A549 (cell line): Measurements from ENCODE around the gene RAD50. TPM values are rescaled to one million over a fixed set of nuclear protein-coding genes. Genes with fewer than 3 reads are reported as not detected.

Experiments
- ATAC-seq, 2 experiments: fragments of 200-7000 bp in 1 of 2; fragments of >200 bp in 1 of 2; cut with Nextera tagmentation in 1 of 2; cut with Tn5 transposase in 1 of 2; 3 replicates each; pipeline versions ENCODE4 v1.8.0 to v1.9.1; 2018 to 2020; ENCODE audit warnings: mild to moderate bottlenecking in 1 of 2, moderate library complexity in 1 of 2
- CTCF ChIA-PET: fragments of 300-600 bp; sonication (Branson Sonifier 250); formaldehyde crosslinking; extraction: SDS; loops from one replicate; lab custom pipeline; 2021; ENCODE audit warnings: antibody characterized with exemption, inconsistent platforms; lab: Yijun Ruan, JAX
- POLR2A ChIA-PET: fragments of 350-600 bp; formaldehyde crosslinking; extraction: SDS; loops from one replicate; lab custom pipeline; 2021; ENCODE audit warnings: antibody characterized with exemption, inconsistent platforms; lab: Yijun Ruan, JAX
- DNase-seq, 2 experiments: peaks; one replicate each; pipeline versions ENCODE4 v3.0.0 to v3.0.0-alpha.2; 2011 to 2016; ENCODE audit warnings: low read depth in 1 of 2, low spot score in 1 of 2
- FAIRE-seq: peaks from 2 replicates; lab custom pipeline; 2011; peaks lifted over from hg19 to GRCh38; lab: Jason Lieb, UNC
- H3K27ac ChIP-seq, 2 experiments: fragments of >200 bp; sonication (Bioruptor Twin); formaldehyde crosslinking; 3 replicates each; pipeline ENCODE4 v1.5.1; 2016 to 2017
- H3K4me1 ChIP-seq: fragments of >200 bp; sonication (Bioruptor Twin); formaldehyde crosslinking; 3 replicates; pipeline ENCODE4 v1.6.1; 2016
- H3K4me2 ChIP-seq: fragments of >200 bp; sonication (Bioruptor Twin); formaldehyde crosslinking; 3 replicates; pipeline ENCODE4 v1.6.1; 2016
- H3K4me3 ChIP-seq: fragments of >200 bp; sonication (Bioruptor Twin); formaldehyde crosslinking; 3 replicates; pipeline ENCODE4 v1.5.1; 2016
- H3K9me3 ChIP-seq: fragments of >200 bp; sonication (Bioruptor Twin); formaldehyde crosslinking; 3 replicates; pipeline ENCODE4 v1.6.1; 2016
- EHMT2 ChIP-seq: fragments of 200-600 bp; sonication (generic); IDR thresholded peaks from 2 replicates; pipeline ENCODE4 v1.6.1; 2016; ENCODE audit warnings: antibody characterized with exemption, low read depth, mild to moderate bottlenecking, moderate library complexity
- EP300 ChIP-seq, 2 experiments: fragments of >200 bp; sonication (Bioruptor Twin); formaldehyde crosslinking; IDR thresholded peaks; 2 replicates in 1 of 2; 3 replicates in 1 of 2; pipeline ENCODE4 v1.6.1; 2016 to 2017
- GATA3 ChIP-seq: IDR thresholded peaks from 2 replicates; pipeline ENCODE4 v1.6.1; 2012; ENCODE audit warnings: borderline replicate concordance
- HOXB5 ChIP-seq: fragments of 250-450 bp; sonication (Bioruptor Pico); IDR thresholded peaks from 2 replicates; pipeline ENCODE4 v1.5.0; 2020; ENCODE audit warnings: mild to moderate bottlenecking, moderate library complexity
- JUN ChIP-seq, 2 experiments: fragments of >200 bp; sonication (Bioruptor Twin); formaldehyde crosslinking; IDR thresholded peaks; 2 replicates in 1 of 2; 3 replicates in 1 of 2; pipeline ENCODE4 v1.6.1; 2016 to 2017
- JUNB ChIP-seq: fragments of >200 bp; sonication (Bioruptor Twin); formaldehyde crosslinking; IDR thresholded peaks from 2 replicates; pipeline ENCODE4 v1.6.1; 2016
- KDM5A ChIP-seq: fragments of 200-600 bp; sonication (generic); IDR thresholded peaks from 2 replicates; pipeline ENCODE4 v1.6.1; 2016; ENCODE audit warnings: antibody characterized with exemption, mild to moderate bottlenecking
- MAFK ChIP-seq: fragments of 450-650 bp; IDR thresholded peaks from 2 replicates; pipeline ENCODE4 v1.6.1; 2014; ENCODE audit not compliant: partially characterized antibody
- POLR2A ChIP-seq: IDR thresholded peaks from 2 replicates; pipeline ENCODE4 v1.6.1; 2012; ENCODE audit warnings: mild to moderate bottlenecking, low read length
- RFX5 ChIP-seq: fragments of 450-650 bp; IDR thresholded peaks from 2 replicates; pipeline ENCODE4 v1.7.1; 2014; ENCODE audit warnings: antibody characterized with exemption, mild to moderate bottlenecking, moderate library complexity
- SREBF2 ChIP-seq: fragments of 450-650 bp; IDR thresholded peaks from 2 replicates; pipeline ENCODE4 v1.6.1; 2014; ENCODE audit warnings: mild to moderate bottlenecking, moderate library complexity
- ZSCAN20 ChIP-seq: fragments of 250-450 bp; sonication (Bioruptor Pico); IDR thresholded peaks from 2 replicates; pipeline ENCODE4 v1.8.0; 2022; ENCODE audit warnings: mild to moderate bottlenecking, moderate library complexity
- WGBS: methylation state at CpG from one replicate; pipeline ENCODE4 v1.1.6; 2017; ENCODE audit errors: missing lambda C conversion rate; 5-methylcytosine and 5-hydroxymethylcytosine counted together
- polyA plus RNA-seq, 4 experiments: library from polyadenylated mRNA; depleted of rRNA in 3 of 4; stranded (reverse); fragments of >200 nt; fragmentation: RNase III in 1 of 4; extraction: RNeasy Plus Mini Kit Qiagen cat#74134 plus additional on column Dnase treatment in 1 of 4; gene quantifications; 2 replicates in 3 of 4; 3 replicates in 1 of 4; pipeline ENCODE4 v1.2.3, GENCODE V29; 2011 to 2017
- TF ChIP-seq, protein P1 (sequence below): fragments of >200 bp; sonication (Bioruptor Twin); formaldehyde crosslinking; IDR thresholded peaks from 3 replicates; pipeline ENCODE4 v1.6.1; 2016
- TF ChIP-seq, protein P2 (sequence below): fragments of >200 bp; sonication (Bioruptor Twin); formaldehyde crosslinking; IDR thresholded peaks from 2 replicates; pipeline ENCODE4 v1.6.1; 2016
- TF ChIP-seq, protein P3 (sequence below): fragments of 150-350 bp; IDR thresholded peaks from 2 replicates; pipeline ENCODE4 v1.6.1; 2014; ENCODE audit warnings: low read depth, mild to moderate bottlenecking, low read length
- TF ChIP-seq, protein P4 (sequence below): fragments of 250-450 bp; sonication (Bioruptor Pico); IDR thresholded peaks from 2 replicates; pipeline ENCODE4 v1.5.0; 2021; ENCODE audit warnings: mild to moderate bottlenecking, moderate library complexity, borderline replicate concordance

RAD50 gene
- polyA plus RNA-seq, 2 of the 4 experiments (the other 2 are of a cell fraction) = 39.6 to 81.5 TPM

DNA sequence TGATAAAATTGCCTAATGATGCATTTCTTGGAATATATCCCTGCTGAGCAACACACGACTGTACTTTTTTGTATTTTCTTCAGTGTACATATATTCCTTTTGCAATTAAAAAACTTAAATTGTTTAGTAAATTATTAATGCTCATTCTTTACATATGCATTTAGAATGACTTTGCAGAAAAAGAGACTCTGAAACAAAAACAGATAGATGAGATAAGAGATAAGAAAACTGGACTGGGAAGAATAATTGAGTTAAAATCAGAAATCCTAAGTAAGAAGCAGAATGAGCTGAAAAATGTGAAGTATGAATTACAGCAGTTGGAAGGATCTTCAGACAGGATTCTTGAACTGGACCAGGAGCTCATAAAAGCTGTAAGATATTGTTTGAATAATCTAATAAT lies 32.7 kb downstream of the RAD50 start:
- DNase-seq (no peak), FAIRE-seq (no peak), ATAC-seq (no peak)
- ChIA-PET CTCF (interaction anchor here (0.9 kb wide), 1 partner anchor 41 kb away, joined by 4 read pairs; no protein-coding TSS in a partner anchor), POLR2A (no interaction called here)
- no peaks in the 10 kb centered on the region for H3K9me3 ChIP-seq
- peaks cover 10% of the 10 kb centered on the region; the same call in 1 of the 3 replicates for H3K4me1 ChIP-seq
- WGBS = 82% methylated on average over 1 of the region's 1 CpG
- no peak for TF ChIP-seq EHMT2
- no peak overlapping the region for H3K4me3 ChIP-seq
- H3K4me2 ChIP-seq = no peak overlapping the region
- H3K27ac ChIP-seq = no peak overlapping the region

DNA sequence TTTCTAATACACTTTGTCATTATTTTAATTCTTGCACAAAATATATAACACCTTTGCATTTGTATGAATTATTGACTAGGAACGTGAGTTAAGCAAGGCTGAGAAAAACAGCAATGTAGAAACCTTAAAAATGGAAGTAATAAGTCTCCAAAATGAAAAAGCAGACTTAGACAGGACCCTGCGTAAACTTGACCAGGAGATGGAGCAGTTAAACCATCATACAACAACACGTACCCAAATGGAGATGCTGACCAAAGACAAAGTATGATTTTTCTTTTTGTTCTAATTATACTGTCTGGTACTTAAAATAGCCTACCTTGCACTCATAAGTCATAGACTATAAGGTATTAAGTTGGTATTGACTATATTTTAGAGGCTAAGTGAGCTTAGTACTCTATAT lies 34.4 kb downstream of the RAD50 start:
- no peak overlapping the region for H3K4me2 ChIP-seq
- no peak overlapping the region for H3K4me3 ChIP-seq
- ATAC-seq (no peak; a peak in 1 of 6 replicates), FAIRE-seq (no peak), DNase-seq (peak in 1 of 2 experiments; percentile 18)
- ChIA-PET POLR2A (no interaction called here), CTCF (interaction anchor here (0.8 to 1.2 kb wide), 2 partner anchors 64 to 89 kb away, joined by 3 to 4 read pairs; no protein-coding TSS in a partner anchor)
- H3K9me3 ChIP-seq = no peaks in the 10 kb centered on the region
- peaks cover 10% of the 10 kb centered on the region; the same call in 1 of the 3 replicates for H3K4me1 ChIP-seq
- TF ChIP-seq, protein P1, sequence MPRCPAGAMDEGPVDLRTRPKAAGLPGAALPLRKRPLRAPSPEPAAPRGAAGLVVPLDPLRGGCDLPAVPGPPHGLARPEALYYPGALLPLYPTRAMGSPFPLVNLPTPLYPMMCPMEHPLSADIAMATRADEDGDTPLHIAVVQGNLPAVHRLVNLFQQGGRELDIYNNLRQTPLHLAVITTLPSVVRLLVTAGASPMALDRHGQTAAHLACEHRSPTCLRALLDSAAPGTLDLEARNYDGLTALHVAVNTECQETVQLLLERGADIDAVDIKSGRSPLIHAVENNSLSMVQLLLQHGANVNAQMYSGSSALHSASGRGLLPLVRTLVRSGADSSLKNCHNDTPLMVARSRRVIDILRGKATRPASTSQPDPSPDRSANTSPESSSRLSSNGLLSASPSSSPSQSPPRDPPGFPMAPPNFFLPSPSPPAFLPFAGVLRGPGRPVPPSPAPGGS = no peak
- TF ChIP-seq KDM5A (no peak), JUN (IDR thresholded peaks at IDR 0.05) (no peak)
- TF ChIP-seq, protein P2, sequence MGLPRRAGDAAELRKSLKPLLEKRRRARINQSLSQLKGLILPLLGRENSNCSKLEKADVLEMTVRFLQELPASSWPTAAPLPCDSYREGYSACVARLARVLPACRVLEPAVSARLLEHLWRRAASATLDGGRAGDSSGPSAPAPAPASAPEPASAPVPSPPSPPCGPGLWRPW = no peak
- TF ChIP-seq, protein P3, sequence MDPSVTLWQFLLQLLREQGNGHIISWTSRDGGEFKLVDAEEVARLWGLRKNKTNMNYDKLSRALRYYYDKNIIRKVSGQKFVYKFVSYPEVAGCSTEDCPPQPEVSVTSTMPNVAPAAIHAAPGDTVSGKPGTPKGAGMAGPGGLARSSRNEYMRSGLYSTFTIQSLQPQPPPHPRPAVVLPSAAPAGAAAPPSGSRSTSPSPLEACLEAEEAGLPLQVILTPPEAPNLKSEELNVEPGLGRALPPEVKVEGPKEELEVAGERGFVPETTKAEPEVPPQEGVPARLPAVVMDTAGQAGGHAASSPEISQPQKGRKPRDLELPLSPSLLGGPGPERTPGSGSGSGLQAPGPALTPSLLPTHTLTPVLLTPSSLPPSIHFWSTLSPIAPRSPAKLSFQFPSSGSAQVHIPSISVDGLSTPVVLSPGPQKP = no peak
- TF ChIP-seq, all 56 proteins: peak for 0
- no peak overlapping the region for H3K27ac ChIP-seq
- 87% methylated on average over 3 of the region's 3 CpGs for WGBS

DNA sequence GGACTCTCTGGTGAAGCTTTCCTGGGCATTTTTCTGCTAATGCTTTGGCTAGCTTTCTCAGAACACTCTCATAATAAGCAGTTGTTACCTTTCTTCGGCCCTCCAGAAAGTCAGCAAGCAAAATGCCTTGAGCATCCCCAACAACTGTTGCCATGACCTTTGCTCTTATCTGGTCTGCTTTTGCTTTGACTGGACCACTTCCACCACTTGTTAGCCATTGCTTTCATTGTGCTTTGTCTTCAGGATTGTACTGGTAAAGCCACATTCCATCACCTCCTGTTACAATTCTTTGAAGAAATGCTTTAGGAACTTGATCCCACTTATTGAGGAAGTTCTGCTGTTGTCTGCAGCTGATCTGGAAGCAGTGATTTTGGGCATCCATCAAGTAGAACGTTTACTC lies 35.7 kb downstream of the RAD50 start:
- ATAC-seq = no peak
- Histone ChIP-seq H3K4me3 (no peak overlapping the region), H3K9me3 (no peaks in the 10 kb centered on the region), H3K27ac (no peak overlapping the region), H3K4me1 (peaks cover 10% of the 10 kb centered on the region; the same call in 1 of the 3 replicates), H3K4me2 (no peak overlapping the region)
- ChIA-PET CTCF (interaction anchor here (1.2 kb wide), 1 partner anchor 14 kb away, joined by 3 read pairs; no protein-coding TSS in a partner anchor), POLR2A (no interaction called here)
- no peak for DNase-seq
- WGBS = 72% methylated on average over 2 of the region's 2 CpGs
- FAIRE-seq = no peak
- no peak for TF ChIP-seq HOXB5
- no peak for TF ChIP-seq RFX5
- no peak for TF ChIP-seq ZSCAN20 (CRISPR knock-in tag)
- TF ChIP-seq, protein P4, sequence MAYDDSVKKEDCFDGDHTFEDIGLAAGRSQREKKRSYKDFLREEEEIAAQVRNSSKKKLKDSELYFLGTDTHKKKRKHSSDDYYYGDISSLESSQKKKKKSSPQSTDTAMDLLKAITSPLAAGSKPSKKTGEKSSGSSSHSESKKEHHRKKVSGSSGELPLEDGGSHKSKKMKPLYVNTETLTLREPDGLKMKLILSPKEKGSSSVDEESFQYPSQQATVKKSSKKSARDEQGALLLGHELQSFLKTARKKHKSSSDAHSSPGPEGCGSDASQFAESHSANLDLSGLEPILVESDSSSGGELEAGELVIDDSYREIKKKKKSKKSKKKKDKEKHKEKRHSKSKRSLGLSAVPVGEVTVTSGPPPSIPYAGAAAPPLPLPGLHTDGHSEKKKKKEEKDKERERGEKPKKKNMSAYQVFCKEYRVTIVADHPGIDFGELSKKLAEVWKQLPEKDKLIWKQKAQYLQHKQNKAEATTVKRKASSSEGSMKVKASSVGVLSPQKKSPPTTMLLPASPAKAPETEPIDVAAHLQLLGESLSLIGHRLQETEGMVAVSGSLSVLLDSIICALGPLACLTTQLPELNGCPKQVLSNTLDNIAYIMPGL = no peak
- no peak for TF ChIP-seq EP300 (IDR thresholded peaks at IDR 0.05)
- TF ChIP-seq SREBF2 = no peak
- TF ChIP-seq JUNB = no peak
- no peak for TF ChIP-seq POLR2A
- no peak for TF ChIP-seq GATA3

DNA sequence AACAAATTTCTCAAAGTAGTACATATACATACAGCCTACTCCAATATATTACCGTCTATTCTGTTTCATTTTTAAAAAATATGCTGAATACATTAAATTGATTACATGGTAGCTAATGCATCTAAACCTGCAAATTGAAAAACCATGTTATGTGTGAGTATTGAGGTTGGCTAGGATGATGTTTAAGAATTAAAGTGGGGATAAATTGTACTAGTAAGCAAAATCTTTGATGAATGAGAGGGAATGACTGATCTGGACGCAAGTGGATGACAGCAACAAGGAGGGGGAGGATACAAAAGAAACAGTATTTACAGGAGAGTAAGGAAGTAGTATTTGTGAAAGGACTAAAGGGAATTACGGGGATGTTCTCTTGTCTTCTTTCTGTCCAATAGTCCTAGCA lies 37.4 kb downstream of the RAD50 start:
- no peak overlapping the region for H3K4me3 ChIP-seq
- peaks cover 2% of the 10 kb centered on the region; the same call in 1 of the 3 replicates for H3K4me1 ChIP-seq
- DNase-seq (no peak), ATAC-seq (no peak), FAIRE-seq (no peak)
- H3K9me3 ChIP-seq = no peaks in the 10 kb centered on the region
- no peak overlapping the region for H3K4me2 ChIP-seq
- ChIA-PET CTCF (no interaction called here), POLR2A (no interaction called here)
- no peak overlapping the region for H3K27ac ChIP-seq
- TF ChIP-seq MAFK = peak; percentile 61
- no peak for TF ChIP-seq EP300 (IDR thresholded peaks at IDR 0.05)
- no peak for TF ChIP-seq JUN (IDR thresholded peaks at IDR 0.05)
- 93% methylated on average over 3 of the region's 3 CpGs for WGBS
